GM15510 (cell line): ENCODE results near the gene ARHGAP21.

Experiments used
- POLR2A ChIP-seq: IDR thresholded peaks from 3 replicates; pipeline ENCODE4 v1.6.1; 2011; ENCODE audit warnings: borderline replicate concordance; ENCODE audit not compliant: insufficient read length; ENCODE audit errors: extremely low read depth

ARHGAP21 gene

GRCh38 chr10:24674892-24675632, 48.6 kb downstream of the ARHGAP21 start:
- no peak for TF ChIP-seq POLR2A

DNA sequence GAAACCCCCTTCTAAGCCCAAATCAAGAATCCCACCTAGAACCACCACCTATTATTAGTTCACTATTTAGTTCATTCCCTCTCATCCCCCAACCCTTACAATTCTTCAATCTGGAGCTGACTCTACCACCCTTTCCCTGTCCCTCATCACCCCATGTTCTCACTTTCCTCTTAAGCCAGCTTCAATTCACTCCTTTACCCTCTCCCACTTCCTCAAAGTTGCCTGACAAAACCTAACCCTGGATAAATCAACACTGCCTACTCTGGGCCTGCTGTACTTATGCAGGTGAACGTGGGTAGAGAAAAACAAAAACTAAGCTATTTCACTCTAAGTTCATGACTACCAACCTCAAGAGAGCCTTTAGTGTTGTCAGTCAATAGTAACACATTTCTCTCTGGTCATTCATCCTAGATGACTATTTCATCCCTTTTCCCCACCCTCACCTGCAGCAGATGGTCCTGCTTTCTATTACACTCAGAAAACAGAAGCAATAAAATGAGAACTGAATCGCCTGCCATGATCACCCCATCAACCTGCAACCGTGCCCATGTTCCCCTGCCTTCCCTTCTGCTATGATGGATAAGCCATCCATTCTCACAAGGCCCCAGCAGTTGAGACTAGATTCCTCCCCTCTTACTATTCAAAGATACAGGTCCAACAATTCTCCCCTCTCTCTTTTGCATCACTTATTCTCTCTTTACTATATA, 52.6 kb downstream of the ARHGAP21 start:
- TF ChIP-seq POLR2A: no peak

- no peak for TF ChIP-seq POLR2A
Measured at GRCh38 chr10:24669285-24669852, 54.3 kb downstream of the ARHGAP21 start.

GRCh38 chr10:24668247-24668646, 55.4 kb downstream of the ARHGAP21 start:
- TF ChIP-seq POLR2A: no peak

DNA sequence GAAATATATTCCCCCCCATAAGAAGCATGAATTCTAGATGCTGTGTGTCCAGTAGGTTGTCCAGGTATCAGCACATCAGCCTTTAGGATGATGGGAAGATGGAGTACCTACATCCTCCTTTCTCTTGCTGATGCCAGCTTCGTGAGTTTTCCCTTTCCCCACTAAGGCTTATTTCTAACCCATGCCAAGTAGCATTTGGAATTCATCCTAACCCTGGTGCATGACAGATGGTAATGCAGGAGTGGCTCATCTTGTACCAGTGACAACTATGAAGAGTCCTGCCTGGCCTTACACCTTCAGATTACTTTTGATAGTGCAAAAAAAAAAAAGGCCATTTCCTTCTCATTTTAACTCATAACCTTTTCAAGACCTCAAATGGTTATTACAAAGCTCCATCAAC, 58.7 kb downstream of the ARHGAP21 start:
- no peak for TF ChIP-seq POLR2A

- TF ChIP-seq POLR2A: no peak
Measured at GRCh38 chr10:24661376-24661775, 62.3 kb downstream of the ARHGAP21 start.

DNA sequence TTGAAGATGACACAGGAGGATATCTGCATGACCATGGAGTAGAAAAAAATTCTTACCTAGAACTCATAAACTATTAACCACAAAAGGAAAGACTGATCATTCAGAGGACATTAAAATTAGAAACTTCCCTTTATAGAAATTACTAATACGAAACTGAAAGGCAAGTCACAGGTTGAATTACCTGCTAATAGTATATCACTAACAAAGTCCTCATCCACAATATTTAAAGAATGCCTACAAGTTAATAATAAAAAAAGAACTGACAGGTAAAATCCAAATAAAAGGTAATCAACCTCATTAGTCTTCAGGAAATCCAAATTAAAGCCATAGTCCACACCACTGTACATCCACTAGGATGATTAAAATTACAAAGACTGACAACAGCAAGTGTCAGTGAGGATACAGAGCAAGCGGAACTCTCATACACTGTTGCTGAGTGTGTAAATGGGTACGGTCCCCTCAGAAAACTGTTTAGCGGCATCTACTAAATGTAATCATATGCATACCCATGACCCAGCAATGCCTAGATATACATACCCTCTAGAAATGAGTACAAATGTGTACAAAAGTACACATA, 71.2 kb downstream of the ARHGAP21 start:
- TF ChIP-seq POLR2A: no peak

- TF ChIP-seq POLR2A: no peak
Measured at GRCh38 chr10:24651923-24652322, 71.8 kb downstream of the ARHGAP21 start.

GRCh38 chr10:24650669-24651391, 72.9 kb downstream of the ARHGAP21 start:
- no peak for TF ChIP-seq POLR2A

DNA sequence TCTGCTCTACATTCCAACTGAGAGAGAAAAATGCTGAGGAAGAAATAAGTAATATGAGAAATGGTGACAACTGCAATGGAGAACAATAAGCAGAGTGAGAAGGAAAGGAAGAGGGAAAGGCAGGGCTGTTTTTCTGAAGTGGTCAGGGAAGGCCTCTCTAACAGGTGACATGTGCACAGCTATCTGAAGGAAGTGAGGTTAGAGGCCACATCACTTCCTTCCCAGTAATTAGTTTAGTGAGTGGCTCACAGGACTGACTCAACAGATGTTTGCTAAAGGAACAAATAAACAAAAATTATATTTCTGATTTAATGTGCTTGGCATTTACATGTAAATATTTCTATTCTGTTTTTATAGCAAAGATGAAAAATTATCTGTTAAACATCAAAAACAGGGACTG, 77.9 kb downstream of the ARHGAP21 start:
- no peak for TF ChIP-seq POLR2A

- TF ChIP-seq POLR2A: no peak
Measured at GRCh38 chr10:24645022-24645421, 78.7 kb downstream of the ARHGAP21 start.

DNA sequence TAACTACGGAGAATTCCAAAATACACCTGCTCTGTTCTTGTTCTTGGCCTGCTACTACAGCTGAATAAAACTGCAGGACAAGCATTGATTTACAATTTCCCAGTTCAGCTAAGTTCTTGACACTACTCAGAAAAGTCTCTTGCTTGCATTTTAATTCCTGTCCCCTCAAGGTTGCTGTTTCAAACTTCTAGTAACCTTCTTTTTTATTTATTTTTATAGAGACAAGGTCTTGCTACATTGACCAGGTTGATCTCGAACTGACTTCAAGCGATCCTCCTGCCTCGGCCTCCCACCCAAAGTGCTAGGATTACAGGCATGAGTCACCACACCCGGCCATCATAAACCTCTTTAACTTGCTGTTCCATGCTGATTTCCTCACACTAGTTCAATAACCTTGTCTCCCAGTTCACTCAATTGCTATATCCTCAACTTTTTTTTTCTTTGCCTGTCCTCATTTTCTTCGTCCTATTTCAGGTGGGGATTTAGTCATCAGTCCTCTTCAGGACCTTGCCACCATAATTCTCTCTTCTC, 79.9 kb downstream of the ARHGAP21 start:
- no peak for TF ChIP-seq POLR2A

DNA sequence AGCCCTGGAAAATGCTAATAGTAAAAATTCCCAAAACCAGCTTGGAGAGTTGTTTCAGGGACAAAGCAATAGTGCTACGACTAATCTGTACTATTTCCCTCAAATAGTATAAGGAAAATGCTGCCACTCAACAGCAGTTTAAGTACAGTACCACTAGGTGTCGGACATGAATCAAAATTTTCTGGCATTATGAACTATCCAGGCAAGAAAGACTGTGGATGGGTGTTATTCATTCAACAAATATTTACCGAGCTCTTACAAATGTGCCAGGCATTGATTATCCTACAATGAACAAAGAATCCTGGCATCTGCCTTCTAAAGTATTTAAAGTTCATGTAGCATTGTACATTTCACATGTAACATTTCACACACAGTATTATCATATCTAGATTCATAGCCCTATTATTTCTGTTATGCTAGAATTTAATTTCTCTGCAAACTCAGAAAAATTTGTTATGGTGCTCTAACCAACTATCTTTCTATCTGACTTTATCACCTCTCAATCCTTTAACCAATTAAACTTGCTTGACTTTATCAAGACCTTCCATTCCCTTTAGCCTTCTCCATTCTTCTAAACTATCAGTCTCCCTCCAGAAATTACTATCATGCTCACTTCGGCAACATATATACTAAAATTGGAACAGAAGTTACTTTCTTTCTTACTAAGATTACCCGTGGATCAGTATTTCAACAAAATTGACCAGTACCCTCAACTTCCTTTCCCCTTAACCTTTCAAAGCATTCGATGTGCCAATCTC, 80.6 kb downstream of the ARHGAP21 start:
- no peak for TF ChIP-seq POLR2A

DNA sequence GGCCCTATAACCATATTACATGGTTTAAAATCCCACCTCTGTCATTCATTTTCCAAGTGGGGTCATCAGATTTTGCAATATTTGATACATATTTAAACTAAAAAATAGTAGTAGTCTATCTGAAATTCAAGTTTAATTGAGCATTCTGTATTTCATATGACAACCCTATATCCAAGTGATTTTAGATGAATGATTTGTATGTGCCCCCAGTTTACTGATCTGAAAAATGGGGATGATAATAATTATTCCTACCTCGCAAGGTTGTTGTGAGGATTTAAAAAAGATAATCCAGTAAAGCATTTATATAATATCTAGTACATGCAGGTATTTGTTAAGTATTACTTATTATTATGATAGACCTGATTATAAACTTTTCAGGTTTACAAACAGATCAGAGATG, 84.6 kb downstream of the ARHGAP21 start:
- TF ChIP-seq POLR2A: no peak
